HepG2 (cell line): ENCODE measurements around the gene TUT1. TPM values are rescaled to one million over a fixed set of nuclear protein-coding genes. Genes with fewer than 3 reads are reported as not detected.

Experiments
- GABPA ChIP-seq, 2 experiments: IDR thresholded peaks; 2 replicates each; pipeline ENCODE4 v1.6.1; 2011 to 2016; ENCODE audit warnings: low read depth in 2 of 2, low read length in 1 of 2, missing biosample characterization in 1 of 2, missing genetic modification characterization in 1 of 2
- KAT7 ChIP-seq: IDR thresholded peaks from 2 replicates; pipeline ENCODE4 v1.6.1; 2018; ENCODE audit warnings: borderline replicate concordance, missing compliant biosample characterization
- KLF6 ChIP-seq: IDR thresholded peaks from 2 replicates; pipeline ENCODE4 v1.8.0; 2016; ENCODE audit warnings: missing biosample characterization, missing genetic modification reagents
- MIER3 ChIP-seq: IDR thresholded peaks from 2 replicates; pipeline ENCODE4 v1.6.1; 2016; ENCODE audit warnings: missing compliant biosample characterization, borderline replicate concordance
- PHF8 ChIP-seq: sonication (generic); formaldehyde crosslinking; IDR thresholded peaks from 2 replicates; pipeline ENCODE4 v1.5.0; 2020; ENCODE audit warnings: missing genetic modification reagents
- POLR2A ChIP-seq, 2 experiments: IDR thresholded peaks; 2 replicates each; pipeline ENCODE4 v1.6.1; 2011; ENCODE audit warnings: low read depth in 2 of 2, low read length in 2 of 2, mild to moderate bottlenecking in 1 of 2, moderate library complexity in 1 of 2; ENCODE audit not compliant: insufficient read depth in 1 of 2
- RAD21 ChIP-seq: fragments of 450-650 bp; formaldehyde crosslinking; IDR thresholded peaks from 2 replicates; pipeline ENCODE4 v1.5.0; 2020; ENCODE audit warnings: mild to moderate bottlenecking
- SNRNP70 ChIP-seq: fragments of 200-400 bp; formaldehyde crosslinking; IDR thresholded peaks from 2 replicates; pipeline ENCODE4 v1.6.1; 2017; ENCODE audit warnings: mild to moderate bottlenecking, low read depth, low read length, moderate library complexity
- STAG1 ChIP-seq: sonication (generic); formaldehyde crosslinking; IDR thresholded peaks from 2 replicates; pipeline ENCODE4 v1.4.0; 2020; ENCODE audit warnings: missing genetic modification reagents
- THAP11 ChIP-seq: IDR thresholded peaks from 2 replicates; pipeline ENCODE4 v1.6.1; 2016; ENCODE audit warnings: missing biosample characterization, missing genetic modification reagents
- ZBTB34 ChIP-seq: sonication (generic); formaldehyde crosslinking; IDR thresholded peaks from 2 replicates; pipeline ENCODE4 v1.8.0; 2022; ENCODE audit warnings: mild to moderate bottlenecking, missing genetic modification reagents
- ZBTB7B ChIP-seq: sonication (generic); formaldehyde crosslinking; IDR thresholded peaks from 2 replicates; pipeline ENCODE4 v1.4.0; 2020; ENCODE audit warnings: missing genetic modification reagents
- ZFY ChIP-seq: sonication (generic); formaldehyde crosslinking; IDR thresholded peaks from 2 replicates; pipeline ENCODE4 v1.4.0; 2020; ENCODE audit warnings: missing genetic modification reagents
- ZNF3 ChIP-seq: IDR thresholded peaks from 2 replicates; pipeline ENCODE4 v1.7.0; 2017; ENCODE audit warnings: inconsistent platforms
- ZNF331 ChIP-seq: sonication (generic); formaldehyde crosslinking; IDR thresholded peaks from 2 replicates; pipeline ENCODE4 v1.4.0; 2020; ENCODE audit warnings: missing genetic modification reagents
- ZNF414 ChIP-seq: sonication (generic); formaldehyde crosslinking; IDR thresholded peaks from 2 replicates; pipeline ENCODE4 v1.5.0; 2020; ENCODE audit warnings: missing genetic modification reagents
- ZNF547 ChIP-seq: sonication (generic); formaldehyde crosslinking; IDR thresholded peaks from 2 replicates; pipeline ENCODE4 v1.5.1; 2020; ENCODE audit warnings: mild to moderate bottlenecking, missing genetic modification reagents
- ZNF607 ChIP-seq: sonication (generic); formaldehyde crosslinking; IDR thresholded peaks from 2 replicates; pipeline ENCODE4 v1.5.1; 2020; ENCODE audit warnings: missing genetic modification reagents, mild to moderate bottlenecking, borderline replicate concordance
- ZNF777 ChIP-seq: sonication (generic); formaldehyde crosslinking; IDR thresholded peaks from 2 replicates; pipeline ENCODE4 v1.4.0; 2020; ENCODE audit warnings: missing genetic modification reagents
- ZNF878 ChIP-seq: sonication (generic); formaldehyde crosslinking; IDR thresholded peaks from 2 replicates; pipeline ENCODE4 v1.8.1; 2023; ENCODE audit warnings: mild to moderate bottlenecking, missing genetic modification reagents, moderate library complexity
- ZZZ3 ChIP-seq: sonication (generic); formaldehyde crosslinking; IDR thresholded peaks from 2 replicates; pipeline ENCODE4 v1.4.0; 2020; ENCODE audit warnings: missing genetic modification reagents, mild to moderate bottlenecking, borderline replicate concordance
- polyA plus RNA-seq, 8 experiments: library from polyadenylated mRNA; depleted of rRNA in 3 of 8; stranded (reverse) in 7 of 8; unstranded in 1 of 8; fragments of >200 nt; fragmentation: Illumina TruSeq in 4 of 8; extraction: Trizol in 4 of 8; gene quantifications; 2 replicates each; pipeline versions ENCODE4 v1.2.1 to v1.2.3, GENCODE V29; 2011 to 2016; ENCODE audit warnings: low read depth in 4 of 8, missing spikeins in 1 of 8, mixed read lengths in 1 of 8; ENCODE audit not compliant: insufficient read depth in 1 of 8
- total RNA-seq, 5 experiments: library from RNA; depleted of rRNA; stranded (reverse); fragments of >200 nt; fragmentation: Illumina TruSeq; extraction: Trizol; gene quantifications; 2 replicates each; pipeline ENCODE4 v1.2.3, GENCODE V29; 2016; ENCODE audit warnings: low read depth in 1 of 5
- TF ChIP-seq, protein P1 (sequence below): sonication (generic); formaldehyde crosslinking; IDR thresholded peaks from 2 replicates; pipeline ENCODE4 v1.4.0; 2020; ENCODE audit warnings: missing genetic modification reagents
- TF ChIP-seq, protein P2 (sequence below): sonication (generic); formaldehyde crosslinking; conservative IDR thresholded peaks from 2 replicates; pipeline ENCODE4 v1.8.0; 2022; ENCODE audit warnings: mild to moderate bottlenecking, moderate library complexity, missing genetic modification reagents
- TF ChIP-seq, protein P3 (sequence below): sonication (generic); formaldehyde crosslinking; IDR thresholded peaks from 2 replicates; pipeline ENCODE4 v1.4.0; 2020; ENCODE audit warnings: missing genetic modification reagents

TUT1 gene
- total and polyA plus RNA-seq, 2 of the 13 experiments (the other 11 are each of a cell fraction or from before 2014, with no cell fraction given) = 9.7 to 14.3 TPM

- no peak for TF ChIP-seq ZBTB34 (CRISPR knock-in tag)
- 0 out of 2 replicates have a peak, but pooled peaks have one; percentile 57 for TF ChIP-seq ZNF607 (CRISPR knock-in tag)
- TF ChIP-seq STAG1 (CRISPR knock-in tag) = peak; percentile 18; the same call in 1 of the 2 replicates
- TF ChIP-seq ZNF547 (CRISPR knock-in tag) = peak; percentile 44; the same call in 1 of the 2 replicates
- peak; percentile 73 for TF ChIP-seq RAD21
- TF ChIP-seq, protein P1, sequence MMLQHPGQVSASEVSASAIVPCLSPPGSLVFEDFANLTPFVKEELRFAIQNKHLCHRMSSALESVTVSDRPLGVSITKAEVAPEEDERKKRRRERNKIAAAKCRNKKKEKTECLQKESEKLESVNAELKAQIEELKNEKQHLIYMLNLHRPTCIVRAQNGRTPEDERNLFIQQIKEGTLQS (CRISPR knock-in tag) = no peak
- TF ChIP-seq POLR2A (IDR thresholded peaks at IDR 0.05; ENCODE audit: insufficient read depth in 1 of 2, low read depth in 2 of 2, low read length in 2 of 2) = peak in 1 of 2 experiments; percentile 19; a peak in 1 of 4 replicates
- TF ChIP-seq ZNF878 (CRISPR knock-in tag) = no peak
- peak; percentile 18; the same call in 1 of the 2 replicates for TF ChIP-seq MIER3
- TF ChIP-seq ZNF3 (CRISPR knock-in tag) = no peak
- TF ChIP-seq ZNF777 (CRISPR knock-in tag) = peak; percentile 91
- TF ChIP-seq, protein P2, sequence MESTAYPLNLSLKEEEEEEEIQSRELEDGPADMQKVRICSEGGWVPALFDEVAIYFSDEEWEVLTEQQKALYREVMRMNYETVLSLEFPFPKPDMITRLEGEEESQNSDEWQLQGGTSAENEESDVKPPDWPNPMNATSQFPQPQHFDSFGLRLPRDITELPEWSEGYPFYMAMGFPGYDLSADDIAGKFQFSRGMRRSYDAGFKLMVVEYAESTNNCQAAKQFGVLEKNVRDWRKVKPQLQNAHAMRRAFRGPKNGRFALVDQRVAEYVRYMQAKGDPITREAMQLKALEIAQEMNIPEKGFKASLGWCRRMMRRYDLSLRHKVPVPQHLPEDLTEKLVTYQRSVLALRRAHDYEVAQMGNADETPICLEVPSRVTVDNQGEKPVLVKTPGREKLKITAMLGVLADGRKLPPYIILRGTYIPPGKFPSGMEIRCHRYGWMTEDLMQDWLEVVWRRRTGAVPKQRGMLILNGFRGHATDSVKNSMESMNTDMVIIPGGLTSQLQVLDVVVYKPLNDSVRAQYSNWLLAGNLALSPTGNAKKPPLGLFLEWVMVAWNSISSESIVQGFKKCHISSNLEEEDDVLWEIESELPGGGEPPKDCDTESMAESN (CRISPR knock-in tag) = peak; percentile 38; the same call in 1 of the 2 replicates
- peak; percentile 24; the same call in 1 of the 2 replicates for TF ChIP-seq ZNF414 (CRISPR knock-in tag)
- TF ChIP-seq ZFY (CRISPR knock-in tag) = peak; percentile 48; the same call in 1 of the 2 replicates
- 0 out of 2 replicates have a peak, but pooled peaks have one; percentile 8 for TF ChIP-seq ZNF331 (CRISPR knock-in tag)
- 0 out of 2 replicates have a peak, but pooled peaks have one; percentile 24 for TF ChIP-seq THAP11 (CRISPR knock-in tag)
- no peak for TF ChIP-seq SNRNP70
- TF ChIP-seq ZBTB7B (CRISPR knock-in tag) = 0 out of 2 replicates have a peak, but pooled peaks have one; percentile 25
- peak; percentile 28; the same call in 1 of the 2 replicates for TF ChIP-seq PHF8
- TF ChIP-seq, protein P3, sequence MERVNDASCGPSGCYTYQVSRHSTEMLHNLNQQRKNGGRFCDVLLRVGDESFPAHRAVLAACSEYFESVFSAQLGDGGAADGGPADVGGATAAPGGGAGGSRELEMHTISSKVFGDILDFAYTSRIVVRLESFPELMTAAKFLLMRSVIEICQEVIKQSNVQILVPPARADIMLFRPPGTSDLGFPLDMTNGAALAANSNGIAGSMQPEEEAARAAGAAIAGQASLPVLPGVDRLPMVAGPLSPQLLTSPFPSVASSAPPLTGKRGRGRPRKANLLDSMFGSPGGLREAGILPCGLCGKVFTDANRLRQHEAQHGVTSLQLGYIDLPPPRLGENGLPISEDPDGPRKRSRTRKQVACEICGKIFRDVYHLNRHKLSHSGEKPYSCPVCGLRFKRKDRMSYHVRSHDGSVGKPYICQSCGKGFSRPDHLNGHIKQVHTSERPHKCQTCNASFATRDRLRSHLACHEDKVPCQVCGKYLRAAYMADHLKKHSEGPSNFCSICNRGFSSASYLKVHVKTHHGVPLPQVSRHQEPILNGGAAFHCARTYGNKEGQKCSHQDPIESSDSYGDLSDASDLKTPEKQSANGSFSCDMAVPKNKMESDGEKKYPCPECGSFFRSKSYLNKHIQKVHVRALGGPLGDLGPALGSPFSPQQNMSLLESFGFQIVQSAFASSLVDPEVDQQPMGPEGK (CRISPR knock-in tag) = peak; percentile 97
- no peak for TF ChIP-seq ZZZ3 (CRISPR knock-in tag)
- TF ChIP-seq KLF6 (CRISPR knock-in tag) = 0 out of 2 replicates have a peak, but pooled peaks have one; percentile 17
- no peak for TF ChIP-seq KAT7 (CRISPR knock-in tag)
- TF ChIP-seq GABPA (IDR thresholded peaks at IDR 0.05; ENCODE audit: low read depth, low read length) = no peak
- peak; percentile 31; the same call in 1 of the 2 replicates for TF ChIP-seq GABPA (CRISPR knock-in tag; IDR thresholded peaks at IDR 0.05; ENCODE audit: low read depth)
Measured at GRCh38 chr11:62612366-62613290, 21.3 kb upstream of the TUT1 start, which contains the start of the genes EML3 and ROM1 (continued).
